ENCODE measurements around the gene CXorf65. TPM values are rescaled to one million over a fixed set of nuclear protein-coding genes. Genes with fewer than 3 reads are reported as not detected.
A peak's percentile ranks its signal among the peaks of the same experiment; 100 is the strongest.

The CXorf65 gene
- total RNA-seq, 1 donor from 2014 or later: not detected

GRCh38 chrX:71117358-71117757 lies 10.8 kb upstream of the CXorf65 start:
- no peak overlapping the region for H3K4me3 Mint-ChIP-seq (ENCODE audit: unreplicated experiment)
- TF ChIP-seq, protein P1, sequence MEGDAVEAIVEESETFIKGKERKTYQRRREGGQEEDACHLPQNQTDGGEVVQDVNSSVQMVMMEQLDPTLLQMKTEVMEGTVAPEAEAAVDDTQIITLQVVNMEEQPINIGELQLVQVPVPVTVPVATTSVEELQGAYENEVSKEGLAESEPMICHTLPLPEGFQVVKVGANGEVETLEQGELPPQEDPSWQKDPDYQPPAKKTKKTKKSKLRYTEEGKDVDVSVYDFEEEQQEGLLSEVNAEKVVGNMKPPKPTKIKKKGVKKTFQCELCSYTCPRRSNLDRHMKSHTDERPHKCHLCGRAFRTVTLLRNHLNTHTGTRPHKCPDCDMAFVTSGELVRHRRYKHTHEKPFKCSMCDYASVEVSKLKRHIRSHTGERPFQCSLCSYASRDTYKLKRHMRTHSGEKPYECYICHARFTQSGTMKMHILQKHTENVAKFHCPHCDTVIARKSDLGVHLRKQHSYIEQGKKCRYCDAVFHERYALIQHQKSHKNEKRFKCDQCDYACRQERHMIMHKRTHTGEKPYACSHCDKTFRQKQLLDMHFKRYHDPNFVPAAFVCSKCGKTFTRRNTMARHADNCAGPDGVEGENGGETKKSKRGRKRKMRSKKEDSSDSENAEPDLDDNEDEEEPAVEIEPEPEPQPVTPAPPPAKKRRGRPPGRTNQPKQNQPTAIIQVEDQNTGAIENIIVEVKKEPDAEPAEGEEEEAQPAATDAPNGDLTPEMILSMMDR (IDR thresholded peaks at IDR 0.05; ENCODE audit: unreplicated experiment): no peak
- H3K4me1 Mint-ChIP-seq (ENCODE audit: unreplicated experiment): no peaks in the 10 kb centered on the region
- H3K27ac Mint-ChIP-seq (ENCODE audit: unreplicated experiment): no peak overlapping the region
- H3K27me3 Mint-ChIP-seq (ENCODE audit: unreplicated experiment): no peaks in the 10 kb centered on the region
- peaks cover 9% of the 10 kb centered on the region for H3K36me3 Mint-ChIP-seq (ENCODE audit: low read depth, unreplicated experiment)
- no peak for DNase-seq (ENCODE audit: low spot score)
- H3K9me3 Mint-ChIP-seq (ENCODE audit: unreplicated experiment): no peaks in the 10 kb centered on the region

DNA sequence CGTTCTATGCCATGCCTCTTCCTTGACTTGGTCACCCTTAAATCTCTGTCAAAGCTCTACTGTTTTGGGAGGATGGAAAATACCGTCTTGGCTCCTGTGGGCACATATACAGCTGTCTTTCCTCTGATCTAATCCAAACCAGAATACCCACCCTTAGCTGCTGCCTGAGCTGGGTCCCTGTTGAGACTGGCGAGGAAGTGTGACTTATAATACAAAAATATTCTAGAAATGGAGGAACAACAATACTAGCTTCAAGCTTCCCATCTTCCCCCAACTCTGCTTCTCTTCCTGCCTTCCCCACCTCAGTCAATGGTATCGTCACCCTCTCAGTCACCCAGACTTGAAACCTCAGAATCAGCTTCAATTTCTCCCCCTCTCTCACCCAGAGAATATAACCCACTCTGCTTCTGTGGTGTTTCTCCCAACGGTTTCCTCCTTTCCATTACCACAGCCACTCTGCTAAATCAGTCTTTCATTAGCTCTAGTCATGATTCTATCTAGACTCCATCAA lies 5.4 kb upstream of the CXorf65 start:
- DNase-seq (ENCODE audit: low spot score): no peak
- TF ChIP-seq, protein P1 (IDR thresholded peaks at IDR 0.05; ENCODE audit: unreplicated experiment): no peak
- peaks cover 6% of the 10 kb centered on the region for H3K27me3 Mint-ChIP-seq (ENCODE audit: unreplicated experiment)
- H3K27ac Mint-ChIP-seq (ENCODE audit: unreplicated experiment): no peak overlapping the region
- no peaks in the 10 kb centered on the region for H3K36me3 Mint-ChIP-seq (ENCODE audit: low read depth, unreplicated experiment)
- peaks cover 3% of the 10 kb centered on the region for H3K4me1 Mint-ChIP-seq (ENCODE audit: unreplicated experiment)
- H3K4me3 Mint-ChIP-seq (ENCODE audit: unreplicated experiment): no peak overlapping the region
- no peaks in the 10 kb centered on the region for H3K9me3 Mint-ChIP-seq (ENCODE audit: unreplicated experiment)

DNA sequence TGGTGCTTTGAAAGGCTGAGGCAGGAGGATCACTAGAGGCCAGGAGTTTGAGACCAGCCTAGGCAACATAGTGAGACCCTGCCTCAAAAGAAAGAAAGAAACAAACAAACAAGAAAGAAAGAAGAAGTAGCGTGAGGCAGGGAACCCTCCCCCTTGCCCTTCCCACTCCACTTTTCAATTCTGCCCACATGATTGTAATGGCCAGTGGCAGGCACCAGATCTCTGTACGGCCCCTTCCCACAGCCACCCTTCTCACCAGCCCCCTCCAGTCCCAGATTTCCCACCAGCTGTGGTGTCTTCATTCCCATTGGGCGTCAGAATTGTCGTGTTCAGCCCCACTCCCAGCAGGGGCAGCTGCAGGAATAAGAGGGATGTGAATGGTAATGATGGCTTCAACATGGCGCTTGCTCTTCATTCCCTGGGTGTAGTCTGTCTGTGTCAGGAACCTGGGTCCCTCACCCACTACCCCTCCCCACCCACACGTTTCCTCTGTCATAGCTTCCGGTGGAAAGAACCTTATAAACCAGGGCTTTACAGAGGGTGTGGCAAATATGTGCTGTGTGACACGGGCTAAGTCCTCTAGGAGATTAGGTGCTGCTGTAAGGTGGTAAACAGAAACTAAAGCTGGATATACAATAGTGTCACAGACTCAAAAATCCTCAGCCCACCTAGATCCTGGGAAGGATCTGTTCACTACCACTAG lies 4.8 kb upstream of the CXorf65 start, which contains the start of gene IL2RG:
Gene IL2RG, minus strand, starts transcription at position 437 of the 703 bp plus-strand sequence. Its CDS starts 38 bp downstream, at position 399.
- no peak for DNase-seq (ENCODE audit: low spot score)
- Mint-ChIP-seq H3K9me3 (ENCODE audit: unreplicated experiment) (no peaks in the 10 kb centered on the region), H3K27ac (ENCODE audit: unreplicated experiment) (peak within 1 kb of the TSS; percentile 36), H3K36me3 (ENCODE audit: low read depth, unreplicated experiment) (no peaks in the 10 kb centered on the region), H3K4me3 (ENCODE audit: unreplicated experiment) (no peak within 1 kb of the TSS), H3K4me1 (ENCODE audit: unreplicated experiment) (peaks cover 3% of the 10 kb centered on the region), H3K27me3 (ENCODE audit: unreplicated experiment) (peaks cover 8% of the 10 kb centered on the region)
- TF ChIP-seq, protein P1 (IDR thresholded peaks at IDR 0.05; ENCODE audit: unreplicated experiment): no peak

DNA sequence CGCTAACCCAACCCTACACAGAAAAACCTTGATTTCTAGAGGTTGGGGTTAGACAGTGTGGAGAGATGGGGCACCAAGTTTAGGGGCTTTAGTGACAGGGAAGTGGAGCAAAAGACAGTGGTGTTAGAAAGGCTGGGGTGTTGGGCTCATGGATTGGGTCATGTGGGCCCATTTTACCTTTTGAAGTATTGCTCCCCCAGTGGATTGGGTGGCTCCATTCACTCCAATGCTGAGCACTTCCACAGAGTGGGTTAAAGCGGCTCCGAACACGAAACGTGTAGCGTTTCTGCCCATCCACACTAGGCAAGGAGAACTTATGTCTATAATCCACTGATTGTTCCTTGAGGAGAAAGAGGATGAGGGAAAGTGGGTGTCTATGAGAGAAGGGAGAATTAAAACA lies 2.5 kb upstream of the CXorf65 start:
- Mint-ChIP-seq H3K27ac (ENCODE audit: unreplicated experiment) (no peak overlapping the region), H3K9me3 (ENCODE audit: unreplicated experiment) (no peaks in the 10 kb centered on the region), H3K4me1 (ENCODE audit: unreplicated experiment) (peaks cover 10% of the 10 kb centered on the region), H3K27me3 (ENCODE audit: unreplicated experiment) (peaks cover 11% of the 10 kb centered on the region), H3K36me3 (ENCODE audit: low read depth, unreplicated experiment) (no peaks in the 10 kb centered on the region), H3K4me3 (ENCODE audit: unreplicated experiment) (no peak overlapping the region)
- TF ChIP-seq, protein P1 (IDR thresholded peaks at IDR 0.05; ENCODE audit: unreplicated experiment): no peak
- DNase-seq (ENCODE audit: low spot score): no peak

- TF ChIP-seq, protein P1 (IDR thresholded peaks at IDR 0.05; ENCODE audit: unreplicated experiment): no peak
- H3K27ac Mint-ChIP-seq (ENCODE audit: unreplicated experiment): no peak overlapping the region
- no peaks in the 10 kb centered on the region for H3K36me3 Mint-ChIP-seq (ENCODE audit: low read depth, unreplicated experiment)
- H3K4me1 Mint-ChIP-seq (ENCODE audit: unreplicated experiment): peaks cover 14% of the 10 kb centered on the region
- peaks cover 11% of the 10 kb centered on the region for H3K27me3 Mint-ChIP-seq (ENCODE audit: unreplicated experiment)
- no peak for DNase-seq (ENCODE audit: low spot score)
- H3K9me3 Mint-ChIP-seq (ENCODE audit: unreplicated experiment): no peaks in the 10 kb centered on the region
- no peak overlapping the region for H3K4me3 Mint-ChIP-seq (ENCODE audit: unreplicated experiment)
Observed at GRCh38 chrX:71107762-71108360, 1.3 kb upstream of the CXorf65 start.

All from endothelial cell (in vitro differentiated cells).